ENCODE data around the gene ATAD3B. TPM values are rescaled to one million over a fixed set of nuclear protein-coding genes. Genes with fewer than 3 reads are reported as not detected.
"Not testable (repeated sequence)": the region's sequence is repeated elsewhere in the genome, so short reads cannot be mapped to it uniquely, and the experiment has no call there.

The ATAD3B gene
- total RNA-seq, 4 donors from 2014 or later: 11.0 to 91.6 (median 16.5) TPM

- DNase-seq (ENCODE audit: low spot score) (no peak), ATAC-seq (ENCODE audit: low FRiP score) (no peak)
- TF ChIP-seq, protein P1, sequence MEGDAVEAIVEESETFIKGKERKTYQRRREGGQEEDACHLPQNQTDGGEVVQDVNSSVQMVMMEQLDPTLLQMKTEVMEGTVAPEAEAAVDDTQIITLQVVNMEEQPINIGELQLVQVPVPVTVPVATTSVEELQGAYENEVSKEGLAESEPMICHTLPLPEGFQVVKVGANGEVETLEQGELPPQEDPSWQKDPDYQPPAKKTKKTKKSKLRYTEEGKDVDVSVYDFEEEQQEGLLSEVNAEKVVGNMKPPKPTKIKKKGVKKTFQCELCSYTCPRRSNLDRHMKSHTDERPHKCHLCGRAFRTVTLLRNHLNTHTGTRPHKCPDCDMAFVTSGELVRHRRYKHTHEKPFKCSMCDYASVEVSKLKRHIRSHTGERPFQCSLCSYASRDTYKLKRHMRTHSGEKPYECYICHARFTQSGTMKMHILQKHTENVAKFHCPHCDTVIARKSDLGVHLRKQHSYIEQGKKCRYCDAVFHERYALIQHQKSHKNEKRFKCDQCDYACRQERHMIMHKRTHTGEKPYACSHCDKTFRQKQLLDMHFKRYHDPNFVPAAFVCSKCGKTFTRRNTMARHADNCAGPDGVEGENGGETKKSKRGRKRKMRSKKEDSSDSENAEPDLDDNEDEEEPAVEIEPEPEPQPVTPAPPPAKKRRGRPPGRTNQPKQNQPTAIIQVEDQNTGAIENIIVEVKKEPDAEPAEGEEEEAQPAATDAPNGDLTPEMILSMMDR (IDR thresholded peaks at IDR 0.05): no peak
These were observed 45.6 kb upstream of the ATAD3B start for GRCh38 chr1:1425753-1426495.

GRCh38 chr1:1426496-1427105 lies 45.0 kb upstream of the ATAD3B start:
- TF ChIP-seq, protein P1 (IDR thresholded peaks at IDR 0.05): no peak
- ATAC-seq (ENCODE audit: low FRiP score): no peak
- no peak for DNase-seq (ENCODE audit: low spot score)

DNA sequence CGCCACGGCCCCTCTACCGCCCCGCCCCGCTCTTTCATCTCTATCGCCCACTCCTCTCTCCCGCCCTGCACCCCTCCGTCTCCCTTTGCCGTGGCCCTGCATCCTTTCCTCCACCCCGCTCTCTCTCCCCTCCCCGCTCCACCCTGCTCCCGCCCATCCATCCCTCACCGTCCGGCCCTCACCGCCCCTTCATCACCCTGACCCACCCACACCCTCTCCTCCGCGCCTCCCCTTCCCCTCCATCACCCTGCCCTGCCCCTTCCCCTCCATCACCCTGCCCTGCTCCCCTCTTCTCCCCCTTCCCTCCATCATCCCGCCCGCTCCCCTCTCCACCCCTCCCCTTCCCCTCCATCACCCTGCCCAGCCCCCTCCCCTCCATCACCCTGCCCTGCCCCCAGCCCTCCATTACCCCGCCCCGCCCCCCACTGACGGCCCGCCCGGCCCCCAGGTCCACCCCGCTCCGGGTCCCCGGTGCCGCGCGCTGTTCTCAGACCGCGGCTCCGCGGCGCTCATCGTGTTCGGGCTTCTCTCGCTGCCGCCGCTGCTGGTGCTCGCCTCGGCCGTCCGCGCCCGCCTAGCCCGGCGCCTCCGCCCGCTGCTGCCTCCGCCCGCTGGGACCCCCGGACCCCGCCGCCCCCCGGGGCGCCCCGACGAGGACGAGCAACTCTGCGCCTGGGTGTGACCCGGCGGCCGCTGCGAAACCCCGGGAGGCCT lies 44.3 kb upstream of the ATAD3B start:
- TF ChIP-seq, protein P1 (IDR thresholded peaks at IDR 0.05): no peak
- ATAC-seq (ENCODE audit: low FRiP score) (no peak), DNase-seq (ENCODE audit: low spot score) (no peak)

DNA sequence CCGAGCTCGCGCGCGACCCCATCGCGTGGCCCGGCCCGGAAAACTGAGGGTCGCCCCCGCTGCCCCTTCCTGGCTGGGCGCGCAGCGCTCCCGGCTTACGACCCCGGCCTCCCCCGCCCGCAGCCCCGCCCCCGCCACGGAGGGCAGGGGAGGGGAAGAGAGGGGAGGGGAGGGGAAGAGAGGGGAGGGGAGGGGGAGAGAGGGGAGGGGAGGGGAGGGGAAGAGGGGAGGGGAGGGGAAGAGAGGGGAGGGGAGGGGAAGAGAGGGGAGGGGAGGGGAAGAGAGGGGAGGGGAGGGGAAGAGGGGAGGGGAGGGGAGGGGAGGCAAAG lies 43.8 kb upstream of the ATAD3B start:
- ATAC-seq (ENCODE audit: low FRiP score) (no peak), DNase-seq (ENCODE audit: low spot score) (no peak)
- TF ChIP-seq, protein P1 (IDR thresholded peaks at IDR 0.05): no peak

DNA sequence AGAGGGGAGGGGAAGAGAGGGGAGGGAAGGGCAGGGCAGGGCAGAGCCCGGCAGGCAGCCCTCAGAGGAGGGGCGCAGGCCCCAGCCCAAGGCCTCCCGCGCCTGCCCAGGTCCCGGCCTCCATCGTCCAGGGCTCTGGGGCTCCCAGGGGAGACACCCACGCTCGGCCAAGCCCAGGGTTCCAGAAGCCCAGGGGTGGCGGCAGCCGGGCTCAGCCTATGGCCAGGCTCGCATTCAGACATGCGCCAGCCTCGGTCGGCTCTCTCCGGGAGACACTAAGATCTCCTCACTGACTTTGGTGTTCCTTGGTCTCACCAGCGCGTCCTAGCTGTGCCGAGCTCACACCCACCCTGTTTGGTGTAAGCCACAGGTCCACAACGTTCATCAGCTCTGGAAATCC lies 43.4 kb upstream of the ATAD3B start:
- TF ChIP-seq, protein P1 (IDR thresholded peaks at IDR 0.05): no peak
- ATAC-seq (ENCODE audit: low FRiP score): no peak
- DNase-seq (ENCODE audit: low spot score): no peak

DNA sequence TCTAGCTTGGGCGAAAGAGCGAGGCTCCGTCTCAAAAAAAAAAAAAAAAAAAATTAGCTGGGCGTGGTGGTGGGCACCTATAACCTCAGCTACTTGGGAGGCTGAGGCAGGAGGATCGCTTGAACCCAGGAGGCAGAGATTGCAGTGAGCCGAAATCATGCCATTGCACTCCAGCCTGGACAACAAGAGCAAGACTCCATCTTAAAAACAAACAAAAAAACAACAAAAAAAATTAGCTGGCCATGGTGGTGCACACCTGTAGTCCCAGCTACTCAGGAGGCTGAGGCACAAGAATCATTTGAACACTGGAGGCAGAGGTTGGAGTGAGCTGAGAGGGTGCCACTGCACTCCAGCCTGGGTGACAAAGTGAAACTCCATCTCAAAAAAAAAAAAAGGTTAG lies 42.6 kb upstream of the ATAD3B start:
- ATAC-seq (ENCODE audit: low FRiP score); DNase-seq (ENCODE audit: low spot score): not testable (repeated sequence)

- TF ChIP-seq, protein P1 (IDR thresholded peaks at IDR 0.05): no peak
- ATAC-seq (ENCODE audit: low FRiP score) (no peak), DNase-seq (ENCODE audit: low spot score) (no peak)
These were observed 41.9 kb upstream of the ATAD3B start for GRCh38 chr1:1429671-1430073.
